ENCODE measurements around the gene SOX2.

SOX2 gene

GRCh38 chr3:181705086-181705480 lies 6.6 kb upstream of the SOX2 start:
- FAIRE-seq = no peak

GRCh38 chr3:181707980-181708379 lies 3.7 kb upstream of the SOX2 start:
- FAIRE-seq = no peak

- peak; percentile 18 for FAIRE-seq
Measured at GRCh38 chr3:181709537-181710279, 2.0 kb upstream of the SOX2 start.

- no peak for FAIRE-seq
Measured at GRCh38 chr3:181710345-181711291, 1.1 kb upstream of the SOX2 start.

- FAIRE-seq = no peak
Measured at GRCh38 chr3:181712226-181712552, 464 bp downstream of the SOX2 start.

- no peak for FAIRE-seq
Measured at GRCh38 chr3:181712553-181713279, 991 bp downstream of the SOX2 start.

GRCh38 chr3:181713280-181713647 lies 1.5 kb downstream of the SOX2 start:
- FAIRE-seq = no peak

GRCh38 chr3:181713676-181714612 lies 2.2 kb downstream of the SOX2 start:
- FAIRE-seq = no peak

- FAIRE-seq = no peak
Measured at GRCh38 chr3:181715571-181716340, 4.0 kb downstream of the SOX2 start.

- FAIRE-seq = no peak
Measured at GRCh38 chr3:181716966-181717365, 5.2 kb downstream of the SOX2 start.

GRCh38 chr3:181717549-181718171 lies 5.9 kb downstream of the SOX2 start:
- no peak for FAIRE-seq

- FAIRE-seq = no peak
Measured at GRCh38 chr3:181718369-181718768, 6.6 kb downstream of the SOX2 start.

GRCh38 chr3:181718987-181719911 lies 7.5 kb downstream of the SOX2 start:
- no peak for FAIRE-seq

- no peak for FAIRE-seq
Measured at GRCh38 chr3:181719991-181720680, 8.4 kb downstream of the SOX2 start.

GRCh38 chr3:181721046-181721875 lies 9.5 kb downstream of the SOX2 start:
- no peak for FAIRE-seq

GRCh38 chr3:181722156-181722555 lies 10.4 kb downstream of the SOX2 start:
- no peak for FAIRE-seq

GRCh38 chr3:181722766-181723425 lies 11.2 kb downstream of the SOX2 start:
- FAIRE-seq = no peak
